ENCODE data around the gene FAM3A.

DNA sequence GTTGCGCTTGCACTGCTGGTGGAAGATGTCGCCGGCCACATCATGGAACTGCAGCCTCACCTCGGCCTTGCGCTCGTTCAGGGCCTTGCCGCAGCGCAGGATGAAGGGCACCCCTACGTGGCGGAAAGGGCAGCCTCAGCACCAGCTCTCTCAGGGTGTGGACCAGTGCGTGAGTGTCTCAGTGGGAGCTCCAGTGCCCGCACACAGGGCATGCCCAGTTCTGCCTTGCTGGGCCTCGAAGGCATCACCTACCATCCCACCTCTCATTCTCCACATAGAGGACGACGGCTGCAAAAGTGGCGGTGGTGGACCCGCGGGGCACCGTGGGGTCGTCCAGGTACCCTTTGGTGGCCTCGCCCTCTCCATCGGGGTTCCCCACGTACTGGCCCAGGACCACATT lies 16.7 kb upstream of the FAM3A start:
- TF ChIP-seq GATA3 (IDR thresholded peaks at IDR 0.05; ENCODE audit: low read depth, low read length) (no peak), GATA2 (IDR thresholded peaks at IDR 0.05; ENCODE audit: low read depth, low read length) (no peak)
